Left ventricle myocardium inferior (tissue), 1 donor: ENCODE results near the gene COX18. TPM values are rescaled to one million over a fixed set of nuclear protein-coding genes. Genes with fewer than 3 reads are reported as not detected.

Experiments used
- DNase-seq: peaks from one replicate; pipeline ENCODE4 v3.0.0-alpha.2; 2020
- H3K27ac ChIP-seq: fragments of 200-600 bp; replicated peaks from 2 replicates; pipeline ENCODE4 v1.8.0; 2021
- H3K27me3 ChIP-seq: fragments of 200-600 bp; 2 replicates; pipeline ENCODE4 v1.8.0; 2021; ENCODE audit warnings: low read depth
- H3K36me3 ChIP-seq: fragments of 200-600 bp; 2 replicates; pipeline ENCODE4 v1.8.0; 2021
- H3K4me1 ChIP-seq: fragments of 200-600 bp; 2 replicates; pipeline ENCODE4 v1.8.0; 2021
- H3K4me3 ChIP-seq: fragments of 200-600 bp; 2 replicates; pipeline ENCODE4 v1.8.0; 2021; ENCODE audit warnings: mild to moderate bottlenecking, moderate library complexity
- H3K9me3 ChIP-seq: fragments of 200-600 bp; replicated peaks from 2 replicates; pipeline ENCODE4 v1.8.0; 2021
- CTCF ChIP-seq: fragments of 200-600 bp; IDR thresholded peaks from 2 replicates; pipeline ENCODE4 v1.8.0; 2021; ENCODE audit warnings: antibody characterized with exemption, mild to moderate bottlenecking, borderline replicate concordance
- intact Hi-C: fragments of 100-400 bp; cut with micrococcal nuclease; formaldehyde crosslinking; loops from one replicate; pipeline ENCODE4 v1.11.0; 2022
- total RNA-seq: library from RNA; stranded (reverse); fragmentation: NEBNext Ultra II Directional; extraction: Animal tissue kit (Norgen Biotek cat#: 25700); gene quantifications from one replicate; pipeline ENCODE4 v1.2.1, GENCODE V29; 2021
- donor health status: DM: no; HTN: yes; CAD: no; lungs with severe emphysema.

Gene COX18
- total RNA-seq, 1 donor from 2014 or later: 17.0 TPM

- peaks cover 15% of the 10 kb centered on the region for H3K27me3 ChIP-seq
- no peaks in the 10 kb centered on the region for H3K36me3 ChIP-seq
- H3K27ac ChIP-seq: no peak overlapping the region
- H3K4me3 ChIP-seq: no peak overlapping the region
- no peak for DNase-seq
- H3K4me1 ChIP-seq: no peaks in the 10 kb centered on the region
- intact Hi-C loops: no loop called here
- TF ChIP-seq CTCF: no peak
- no peaks in the 10 kb centered on the region for H3K9me3 ChIP-seq
Observed at GRCh38 chr4:73007526-73008100, 61.9 kb downstream of the COX18 start.

DNA sequence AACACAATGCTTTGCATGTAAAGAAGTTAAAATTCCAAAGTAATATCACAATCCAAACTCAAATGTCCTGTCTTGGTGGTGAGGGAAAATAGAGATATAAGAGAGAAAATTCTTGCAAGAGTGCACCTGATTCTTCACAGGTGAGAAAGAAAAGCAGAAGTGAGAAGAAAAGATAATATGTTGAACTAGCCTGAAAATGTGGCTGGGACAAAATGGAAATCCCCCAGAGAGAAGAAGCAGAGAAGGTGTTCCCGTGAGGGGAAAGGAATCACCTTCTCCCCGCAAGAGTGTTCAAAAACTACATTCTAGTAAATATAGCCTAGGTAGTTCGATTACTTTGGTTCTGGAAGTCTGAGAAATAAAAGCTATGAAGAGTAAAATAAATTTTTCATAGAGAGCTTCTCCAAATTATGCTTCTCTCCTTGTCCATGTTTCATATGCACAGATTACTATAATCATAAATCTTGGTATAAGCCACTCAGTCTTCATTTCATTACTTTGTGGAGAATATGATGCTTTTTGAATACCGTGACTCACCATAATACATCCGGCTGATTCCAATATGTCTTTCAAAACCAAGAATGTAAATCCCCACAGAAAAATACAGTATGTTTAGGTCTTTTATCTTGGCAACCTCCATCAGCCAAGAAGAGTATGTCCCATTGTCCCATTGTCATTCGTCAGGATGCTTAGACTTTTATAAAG, 63.1 kb downstream of the COX18 start:
- no peak overlapping the region for H3K4me3 ChIP-seq

DNA sequence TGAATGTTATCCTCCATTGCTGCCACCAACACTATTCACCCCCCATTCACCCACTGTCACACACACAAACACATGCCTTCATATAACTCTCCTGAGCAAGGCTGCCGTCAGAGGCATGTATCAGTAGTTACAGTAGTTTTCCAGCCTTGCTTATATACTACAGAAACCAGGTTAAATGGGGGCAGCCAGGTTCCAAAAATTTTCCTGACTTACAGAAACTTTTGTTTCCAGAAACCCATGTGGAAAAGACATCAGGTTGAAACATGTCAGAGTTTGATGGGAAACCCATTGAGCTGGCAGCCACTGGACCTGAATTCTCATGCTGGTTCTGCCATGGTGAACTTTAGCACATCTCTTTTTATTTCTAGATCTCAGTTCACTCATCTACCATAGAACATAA, 64.0 kb downstream of the COX18 start:
- no peak for DNase-seq
- Histone ChIP-seq H3K27ac (no peak overlapping the region), H3K9me3 (no peaks in the 10 kb centered on the region), H3K4me3 (no peak overlapping the region), H3K36me3 (no peaks in the 10 kb centered on the region), H3K27me3 (peaks cover 8% of the 10 kb centered on the region), H3K4me1 (no peaks in the 10 kb centered on the region)
- intact Hi-C loops: no loop called here
- no peak for TF ChIP-seq CTCF

More for the DNA sequence above, 63.1 kb downstream of the COX18 start:
- no peaks in the 10 kb centered on the region for H3K9me3 ChIP-seq
- intact Hi-C loops: no loop called here
- no peak overlapping the region for H3K27ac ChIP-seq
- no peak for DNase-seq
- no peaks in the 10 kb centered on the region for H3K4me1 ChIP-seq
- H3K27me3 ChIP-seq: peaks cover 15% of the 10 kb centered on the region
- no peak for TF ChIP-seq CTCF
- H3K36me3 ChIP-seq: no peaks in the 10 kb centered on the region

Other genes with a start within 250 kb of the COX18 start
- gene ANKRD17, start 189.1 kb upstream of the COX18 start, total RNA-seq: 54.1 TPM